ES-I3 (cell line): Measurements from ENCODE around the gene TINAGL1.

ENCODE experiments used
- H3K36me3 ChIP-seq: 2 replicates; pipeline ENCODE4 v1.6.1; 2013; ENCODE audit warnings: mild to moderate bottlenecking, low read length, control low read depth, moderate library complexity; ENCODE audit not compliant: insufficient read depth
- H3K4me1 ChIP-seq: 2 replicates; pipeline ENCODE4 v1.6.1; 2013; ENCODE audit warnings: mild to moderate bottlenecking, control low read depth, low read length; ENCODE audit not compliant: insufficient read depth
- H3K9ac ChIP-seq: 2 replicates; pipeline ENCODE4 v1.6.1; 2013; ENCODE audit warnings: low read depth, mild to moderate bottlenecking, low read length, moderate library complexity
- H3K9me3 ChIP-seq: 2 replicates; pipeline ENCODE4 v1.6.1; 2013; ENCODE audit warnings: mild to moderate bottlenecking, low read length, moderate library complexity; ENCODE audit not compliant: control insufficient read depth, insufficient read depth

TINAGL1 gene

GRCh38 chr1:31576201-31576669, at the start of gene TINAGL1:
TSS of gene TINAGL1 (plus strand) at chr1:31576515. CDS start at chr1:31577149, 634 bp downstream.
- Histone ChIP-seq H3K9ac (peak within 1 kb of the TSS; percentile 48), H3K9me3 (no peaks in the 10 kb centered on the region), H3K4me1 (peaks cover 50% of the 10 kb centered on the region), H3K36me3 (no peaks in the 10 kb centered on the region)

- no peaks in the 10 kb centered on the region; the same call in 1 of the 2 replicates for H3K9me3 ChIP-seq
- H3K36me3 ChIP-seq = no peaks in the 10 kb centered on the region
- H3K9ac ChIP-seq = no peak overlapping the region
- peaks cover 7% of the 10 kb centered on the region; the same call in 1 of the 2 replicates for H3K4me1 ChIP-seq
Measured at GRCh38 chr1:31529999-31530684, 46.2 kb upstream of the TINAGL1 start.

GRCh38 chr1:31531177-31531999, 44.9 kb upstream of the TINAGL1 start:
- Histone ChIP-seq H3K9ac (no peak overlapping the region), H3K36me3 (no peaks in the 10 kb centered on the region), H3K9me3 (no peaks in the 10 kb centered on the region; the same call in 1 of the 2 replicates), H3K4me1 (peaks cover 7% of the 10 kb centered on the region; the same call in 1 of the 2 replicates)

GRCh38 chr1:31532173-31532572, 44.1 kb upstream of the TINAGL1 start:
- Histone ChIP-seq H3K36me3 (no peaks in the 10 kb centered on the region), H3K9me3 (no peaks in the 10 kb centered on the region; the same call in 1 of the 2 replicates), H3K9ac (no peak overlapping the region), H3K4me1 (peaks cover 7% of the 10 kb centered on the region; the same call in 1 of the 2 replicates)

DNA sequence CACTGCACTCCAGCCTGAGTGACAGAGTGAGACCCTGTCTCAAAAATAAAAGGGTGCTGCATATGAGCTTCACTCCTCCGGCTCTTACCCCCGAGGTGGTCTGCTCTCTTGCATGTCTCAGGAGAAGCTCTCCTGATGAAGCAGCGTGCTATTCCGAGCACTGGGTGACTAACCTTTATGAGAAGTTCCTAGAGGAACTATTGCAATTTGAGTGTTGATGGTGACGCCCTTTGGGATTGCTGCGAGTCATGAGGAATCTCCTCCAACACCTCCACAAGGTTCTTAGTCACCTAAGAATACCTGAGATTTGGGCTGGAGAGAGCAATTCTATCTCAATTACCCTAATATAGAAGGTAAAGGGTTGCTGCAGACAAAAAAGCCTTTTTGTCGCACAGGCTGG, 40.8 kb upstream of the TINAGL1 start:
- Histone ChIP-seq H3K9ac (no peak overlapping the region), H3K9me3 (no peaks in the 10 kb centered on the region), H3K4me1 (peaks cover 7% of the 10 kb centered on the region; the same call in 1 of the 2 replicates), H3K36me3 (no peaks in the 10 kb centered on the region)

GRCh38 chr1:31539329-31539728, 37.0 kb upstream of the TINAGL1 start:
- Histone ChIP-seq H3K4me1 (no peaks in the 10 kb centered on the region), H3K9me3 (no peaks in the 10 kb centered on the region), H3K9ac (no peak overlapping the region), H3K36me3 (no peaks in the 10 kb centered on the region)

GRCh38 chr1:31541194-31541593, 35.1 kb upstream of the TINAGL1 start:
- no peaks in the 10 kb centered on the region for H3K36me3 ChIP-seq
- H3K9ac ChIP-seq = no peak overlapping the region
- no peaks in the 10 kb centered on the region for H3K9me3 ChIP-seq
- no peaks in the 10 kb centered on the region for H3K4me1 ChIP-seq

- Histone ChIP-seq H3K4me1 (peaks cover 4% of the 10 kb centered on the region; the same call in 1 of the 2 replicates), H3K9me3 (no peaks in the 10 kb centered on the region), H3K9ac (no peak overlapping the region), H3K36me3 (no peaks in the 10 kb centered on the region)
Measured at GRCh38 chr1:31545927-31546540, 30.3 kb upstream of the TINAGL1 start.

DNA sequence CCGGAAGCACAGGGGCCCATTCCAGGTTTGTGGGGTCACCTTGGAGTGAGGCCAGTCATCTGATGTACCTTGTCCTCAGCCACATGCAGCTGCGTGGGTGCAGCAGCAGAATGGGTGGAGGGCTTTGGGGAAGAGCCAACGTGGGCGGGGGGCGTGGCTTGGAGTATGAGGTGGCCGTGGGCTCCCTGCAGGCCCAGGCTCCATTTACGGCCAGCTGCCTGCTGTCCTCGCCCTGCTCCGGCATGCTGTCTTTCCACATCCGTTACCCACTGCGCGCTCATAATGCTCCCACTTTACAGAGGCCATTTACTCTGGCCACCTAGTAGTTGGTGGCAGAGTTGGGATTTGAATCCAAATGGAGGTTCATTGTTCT, 27.8 kb upstream of the TINAGL1 start:
- Histone ChIP-seq H3K9ac (peak overlapping the region; percentile 1; the same call in 1 of the 2 replicates), H3K4me1 (peaks cover 4% of the 10 kb centered on the region; the same call in 1 of the 2 replicates), H3K36me3 (no peaks in the 10 kb centered on the region), H3K9me3 (no peaks in the 10 kb centered on the region)

DNA sequence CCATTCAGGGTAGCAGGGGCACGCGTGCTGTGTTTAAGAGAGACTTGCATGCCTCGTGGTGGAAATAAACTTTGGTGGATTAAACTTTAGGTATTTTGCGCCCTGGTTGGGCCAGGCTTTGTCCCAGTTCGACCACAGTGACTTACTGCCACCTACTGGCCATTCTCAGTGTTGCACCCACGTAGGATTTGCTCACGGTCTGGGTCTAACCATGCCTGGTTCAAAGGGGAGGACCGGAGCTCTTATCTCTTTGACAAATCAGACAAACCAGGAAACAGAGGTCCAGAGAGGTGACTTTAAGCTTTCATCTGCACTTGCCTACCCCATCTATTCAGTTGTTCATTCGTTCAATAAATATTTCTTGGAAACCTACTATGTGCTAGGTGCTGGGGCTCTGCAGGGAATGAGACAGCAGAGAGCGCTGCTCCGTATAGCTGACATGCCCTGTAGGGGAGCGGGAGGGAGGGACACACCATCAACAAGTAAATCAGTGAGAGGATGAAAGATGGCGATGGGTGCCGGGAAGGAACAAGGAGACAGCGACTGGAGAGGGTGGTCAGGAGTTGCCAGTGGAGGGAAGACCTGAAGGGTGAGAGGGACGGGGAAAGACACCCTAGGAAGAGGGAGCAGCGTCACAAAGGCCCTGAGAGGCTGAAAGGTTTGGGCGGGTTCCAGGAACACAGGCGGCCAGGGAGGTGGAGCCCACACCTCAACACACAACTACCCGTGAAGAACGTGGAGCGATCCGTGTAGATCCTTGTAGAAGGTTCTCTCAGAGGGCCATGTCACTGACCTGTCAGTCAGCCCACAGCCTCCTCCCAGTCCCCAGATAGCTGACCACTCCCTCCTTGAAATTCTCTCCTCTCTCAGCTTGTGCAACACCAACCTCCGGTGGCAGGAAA, 27.2 kb upstream of the TINAGL1 start:
- peak overlapping the region; percentile 56 for H3K9ac ChIP-seq
- no peaks in the 10 kb centered on the region for H3K36me3 ChIP-seq
- H3K9me3 ChIP-seq = no peaks in the 10 kb centered on the region
- peaks cover 4% of the 10 kb centered on the region; the same call in 1 of the 2 replicates for H3K4me1 ChIP-seq

GRCh38 chr1:31549809-31550620, 26.3 kb upstream of the TINAGL1 start:
- no peaks in the 10 kb centered on the region for H3K36me3 ChIP-seq
- no peaks in the 10 kb centered on the region for H3K9me3 ChIP-seq
- H3K9ac ChIP-seq = peak overlapping the region; percentile 56; the same call in 1 of the 2 replicates
- H3K4me1 ChIP-seq = peaks cover 4% of the 10 kb centered on the region; the same call in 1 of the 2 replicates

DNA sequence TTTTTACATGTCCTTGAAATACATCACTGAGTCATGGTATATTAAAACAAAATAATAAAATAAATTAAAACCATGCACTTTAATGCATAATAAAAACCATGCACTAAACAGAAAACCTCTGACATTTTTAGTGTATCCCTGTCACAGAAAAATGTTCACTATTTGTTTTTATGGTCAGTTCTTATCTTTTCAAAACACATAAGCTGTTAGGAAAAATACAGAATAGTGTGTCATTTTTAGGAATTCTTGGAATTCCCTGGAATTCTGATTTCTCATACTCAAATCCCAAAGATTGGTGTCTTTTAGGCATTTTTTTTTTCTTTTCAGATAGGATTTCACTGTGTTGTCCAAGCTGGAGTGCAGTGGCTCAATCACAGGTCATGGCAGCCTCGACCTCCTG, 25.1 kb upstream of the TINAGL1 start:
- no peak overlapping the region for H3K9ac ChIP-seq
- no peaks in the 10 kb centered on the region for H3K9me3 ChIP-seq
- peaks cover 4% of the 10 kb centered on the region; the same call in 1 of the 2 replicates for H3K4me1 ChIP-seq
- H3K36me3 ChIP-seq = no peaks in the 10 kb centered on the region

GRCh38 chr1:31552489-31552888, 23.8 kb upstream of the TINAGL1 start:
- Histone ChIP-seq H3K4me1 (peaks cover 4% of the 10 kb centered on the region; the same call in 1 of the 2 replicates), H3K9ac (no peak overlapping the region), H3K9me3 (no peaks in the 10 kb centered on the region), H3K36me3 (no peaks in the 10 kb centered on the region)
